Skeletal muscle satellite cell (primary cell): ENCODE results near the gene CYP24A1.
"Not testable (repeated sequence)": the region's sequence is repeated elsewhere in the genome, so short reads cannot be mapped to it uniquely, and the experiment has no call there.

Source experiments
- H3K27me3 ChIP-seq: 2 replicates; pipeline ENCODE4 v1.7.0; 2013; ENCODE audit warnings: low read length; ENCODE audit not compliant: control insufficient read depth, insufficient read depth
- H3K36me3 ChIP-seq: 2 replicates; pipeline ENCODE4 v1.7.0; 2013; ENCODE audit warnings: mild to moderate bottlenecking, control low read depth, low read length; ENCODE audit not compliant: insufficient read depth
- H3K4me1 ChIP-seq: 2 replicates; pipeline ENCODE4 v1.7.0; 2013; ENCODE audit warnings: low read length; ENCODE audit not compliant: control insufficient read depth, insufficient read depth
- H3K4me2 ChIP-seq: 2 replicates; pipeline ENCODE4 v1.7.0; 2013; ENCODE audit warnings: mild to moderate bottlenecking, low read length
- H3K4me3 ChIP-seq: 2 replicates; pipeline ENCODE4 v1.7.0; 2013; ENCODE audit warnings: low read length
- H3K9ac ChIP-seq: 2 replicates; pipeline ENCODE4 v1.7.0; 2013; ENCODE audit warnings: mild to moderate bottlenecking, low read depth, low read length, moderate library complexity
- H3K9me3 ChIP-seq: replicated peaks from 2 replicates; pipeline ENCODE4 v1.7.0; 2013; ENCODE audit warnings: mild to moderate bottlenecking, control low read depth, low read length

Gene CYP24A1

GRCh38 chr20:54137115-54137514 is 36.7 kb downstream of the CYP24A1 start:
- Histone ChIP-seq H3K9me3 (no peaks in the 10 kb centered on the region), H3K36me3 (no peaks in the 10 kb centered on the region), H3K4me1 (peaks cover 36% of the 10 kb centered on the region), H3K9ac (no peak overlapping the region), H3K4me2 (no peak overlapping the region), H3K27me3 (no peaks in the 10 kb centered on the region), H3K4me3 (no peak overlapping the region)

- Histone ChIP-seq H3K9ac (no peak overlapping the region), H3K9me3 (no peaks in the 10 kb centered on the region), H3K36me3 (no peaks in the 10 kb centered on the region), H3K4me1 (peaks cover 25% of the 10 kb centered on the region), H3K4me2 (no peak overlapping the region), H3K4me3 (no peak overlapping the region), H3K27me3 (no peaks in the 10 kb centered on the region)
Measured at GRCh38 chr20:54134445-54135220, 39.2 kb downstream of the CYP24A1 start.

- H3K27me3 ChIP-seq, result no peaks in the 10 kb centered on the region
- H3K4me3 ChIP-seq, result peak overlapping the region; percentile 27
Measured at GRCh38 chr20:54133434-54134427, 40.1 kb downstream of the CYP24A1 start.

GRCh38 chr20:54132612-54133433 is 41.0 kb downstream of the CYP24A1 start:
- H3K27me3 ChIP-seq, result no peaks in the 10 kb centered on the region
- H3K36me3 ChIP-seq, result no peaks in the 10 kb centered on the region
- peak overlapping the region; percentile 59 for H3K4me2 ChIP-seq
- H3K9ac ChIP-seq, result peak overlapping the region; percentile 16
- peak overlapping the region; percentile 28 for H3K4me3 ChIP-seq
- no peaks in the 10 kb centered on the region for H3K9me3 ChIP-seq
- peaks cover 28% of the 10 kb centered on the region for H3K4me1 ChIP-seq

More at GRCh38 chr20:54133434-54134427, 40.1 kb downstream of the CYP24A1 start:
- Histone ChIP-seq H3K9me3 (no peaks in the 10 kb centered on the region), H3K4me1 (peaks cover 25% of the 10 kb centered on the region), H3K4me2 (peak overlapping the region; percentile 59), H3K9ac (peak overlapping the region; percentile 16), H3K36me3 (no peaks in the 10 kb centered on the region)

- peak overlapping the region; percentile 22 for H3K9ac ChIP-seq
- peaks cover 29% of the 10 kb centered on the region for H3K4me1 ChIP-seq
- no peaks in the 10 kb centered on the region for H3K9me3 ChIP-seq
- no peaks in the 10 kb centered on the region for H3K27me3 ChIP-seq
- H3K4me2 ChIP-seq, result peak overlapping the region; percentile 59
- H3K4me3 ChIP-seq, result peak overlapping the region; percentile 28
- no peaks in the 10 kb centered on the region for H3K36me3 ChIP-seq
Measured at GRCh38 chr20:54131675-54132611, 41.8 kb downstream of the CYP24A1 start.

GRCh38 chr20:54131125-54131524 is 42.7 kb downstream of the CYP24A1 start:
- not testable (repeated sequence) for H3K9me3 ChIP-seq, H3K4me3 ChIP-seq, H3K9ac ChIP-seq, H3K27me3 ChIP-seq, H3K4me2 ChIP-seq, H3K36me3 ChIP-seq
- H3K4me1 ChIP-seq, result peaks cover 29% of the 10 kb centered on the region

GRCh38 chr20:54129350-54129749 is 44.4 kb downstream of the CYP24A1 start:
- Histone ChIP-seq H3K36me3 (no peaks in the 10 kb centered on the region), H3K4me3 (no peak overlapping the region), H3K9ac (no peak overlapping the region), H3K4me1 (peaks cover 29% of the 10 kb centered on the region), H3K27me3 (no peaks in the 10 kb centered on the region), H3K4me2 (no peak overlapping the region), H3K9me3 (no peaks in the 10 kb centered on the region)

GRCh38 chr20:54127855-54128574 is 45.8 kb downstream of the CYP24A1 start:
- Histone ChIP-seq H3K36me3 (no peaks in the 10 kb centered on the region), H3K9me3 (no peaks in the 10 kb centered on the region), H3K4me3 (no peak overlapping the region), H3K9ac (no peak overlapping the region), H3K4me2 (no peak overlapping the region), H3K4me1 (peaks cover 25% of the 10 kb centered on the region), H3K27me3 (no peaks in the 10 kb centered on the region)

- Histone ChIP-seq H3K9ac (no peak overlapping the region), H3K4me1 (peaks cover 27% of the 10 kb centered on the region), H3K4me3 (no peak overlapping the region), H3K4me2 (no peak overlapping the region), H3K36me3 (no peaks in the 10 kb centered on the region), H3K9me3 (no peaks in the 10 kb centered on the region), H3K27me3 (no peaks in the 10 kb centered on the region)
Measured at GRCh38 chr20:54126806-54127655, 46.8 kb downstream of the CYP24A1 start.
